GM23338 (cell line): ENCODE measurements around the gene NCR3LG1. TPM values are rescaled to one million over a fixed set of nuclear protein-coding genes. Genes with fewer than 3 reads are reported as not detected.

Experiments used
- ATAC-seq: fragments of 200-7000 bp; cut with Tn5 transposase; 3 replicates; pipeline ENCODE4 v1.9.1; 2020
- DNase-seq: peaks from one replicate; pipeline ENCODE4 v3.0.0-alpha.2; 2015; ENCODE audit warnings: low spot score
- H2AFZ ChIP-seq: fragments of 200-600 bp; sonication (generic); 2 replicates; pipeline ENCODE4 v1.8.0; 2016; ENCODE audit warnings: antibody characterized with exemption, mild to moderate bottlenecking, moderate library complexity
- H3F3A ChIP-seq: fragments of 200-600 bp; sonication (generic); replicated peaks from 2 replicates; pipeline ENCODE4 v1.8.0; 2017; ENCODE audit warnings: antibody characterized with exemption, mixed run types, low read depth
- H3K27ac ChIP-seq: fragments of 200-600 bp; sonication (generic); 2 replicates; pipeline ENCODE4 v1.6.1; 2016; ENCODE audit warnings: low read depth
- H3K27me3 ChIP-seq: fragments of 200-600 bp; sonication (generic); 2 replicates; pipeline ENCODE4 v1.8.0; 2016; ENCODE audit warnings: mild to moderate bottlenecking, mixed run types, moderate library complexity; ENCODE audit not compliant: insufficient read depth
- H3K36me3 ChIP-seq: fragments of 200-600 bp; sonication (generic); 2 replicates; pipeline ENCODE4 v1.8.0; 2016; ENCODE audit warnings: mild to moderate bottlenecking; ENCODE audit not compliant: insufficient read depth
- H3K4me1 ChIP-seq: fragments of 200-600 bp; sonication (generic); 2 replicates; pipeline ENCODE4 v1.8.0; 2016; ENCODE audit warnings: mild to moderate bottlenecking, moderate library complexity; ENCODE audit not compliant: insufficient read depth
- H3K4me2 ChIP-seq: fragments of 200-600 bp; sonication (generic); 2 replicates; pipeline ENCODE4 v1.7.1; 2017; ENCODE audit warnings: mixed run types
- H3K4me3 ChIP-seq: fragments of 200-600 bp; sonication (generic); 2 replicates; pipeline ENCODE4 v1.6.1; 2016; ENCODE audit warnings: mixed run types
- H3K79me2 ChIP-seq: fragments of 200-600 bp; sonication (generic); replicated peaks from 2 replicates; pipeline ENCODE4 v1.8.0; 2017; ENCODE audit warnings: mild to moderate bottlenecking; ENCODE audit not compliant: insufficient read depth
- H3K9me2 ChIP-seq: fragments of 200-600 bp; sonication (generic); 2 replicates; pipeline ENCODE4 v1.8.0; 2017; ENCODE audit not compliant: insufficient read depth
- H4K20me1 ChIP-seq: fragments of 200-600 bp; sonication (generic); replicated peaks from 2 replicates; pipeline ENCODE4 v1.8.0; 2017; ENCODE audit warnings: mild to moderate bottlenecking; ENCODE audit not compliant: insufficient read depth
- H3K27ac Mint-ChIP-seq: 2 replicates; pipeline ENCODE4 v1.8.0; 2020; ENCODE audit warnings: inconsistent platforms, mild to moderate bottlenecking, moderate library complexity, mixed read lengths
- H3K27me3 Mint-ChIP-seq: 3 replicates; pipeline ENCODE4 v1.8.0; 2022; ENCODE audit warnings: low read depth, mild to moderate bottlenecking, moderate library complexity, mixed read lengths, inconsistent platforms; ENCODE audit not compliant: insufficient read depth, poor library complexity
- H3K36me3 Mint-ChIP-seq: 3 replicates; pipeline ENCODE4 v1.8.0; 2021; ENCODE audit warnings: low read depth, mild to moderate bottlenecking, inconsistent platforms, moderate library complexity, mixed read lengths
- H3K4me1 Mint-ChIP-seq: 3 replicates; pipeline ENCODE4 v1.8.0; 2020; ENCODE audit warnings: mild to moderate bottlenecking, inconsistent platforms, mixed read lengths
- H3K4me3 Mint-ChIP-seq: 3 replicates; pipeline ENCODE4 v1.8.0; 2021; ENCODE audit warnings: moderate library complexity, mild to moderate bottlenecking, inconsistent platforms, mixed read lengths
- H3K9me3 Mint-ChIP-seq: 3 replicates; pipeline ENCODE4 v1.8.0; 2020; ENCODE audit warnings: moderate library complexity, mild to moderate bottlenecking, inconsistent platforms, mixed read lengths
- CREB1 ChIP-seq: fragments of 250-450 bp; sonication (Bioruptor Pico); IDR thresholded peaks from 2 replicates; pipeline ENCODE4 v1.5.0; 2020; ENCODE audit warnings: low read depth, mild to moderate bottlenecking, moderate library complexity
- CTCF ChIP-seq, 2 experiments: fragments of 200-600 bp in 1 of 2; sonication (generic) in 1 of 2; conservative IDR thresholded peaks; 2 replicates each; pipeline versions ENCODE4 v1.5.1 to v1.6.1; 2016 to 2017; ENCODE audit warnings: antibody characterized with exemption in 2 of 2, low read depth in 2 of 2, mild to moderate bottlenecking in 2 of 2, moderate library complexity in 1 of 2
- EZH2phosphoT487 ChIP-seq: fragments of 200-600 bp; sonication (generic); IDR thresholded peaks from one replicate; pipeline ENCODE4 v1.8.1; 2018; ENCODE audit warnings: antibody characterized with exemption; ENCODE audit not compliant: unreplicated experiment
- POLR2AphosphoS5 ChIP-seq: IDR thresholded peaks from 2 replicates; pipeline ENCODE4 v1.6.1; 2016; ENCODE audit warnings: antibody characterized with exemption, low read depth
- REST ChIP-seq: IDR thresholded peaks from one replicate; pipeline ENCODE4 v1.6.1; 2018; ENCODE audit warnings: antibody characterized with exemption; ENCODE audit not compliant: unreplicated experiment
- ZNF114 ChIP-seq: fragments of 250-450 bp; sonication (Bioruptor Pico); IDR thresholded peaks from 2 replicates; pipeline ENCODE4 v1.5.0; 2020; ENCODE audit warnings: mild to moderate bottlenecking, moderate library complexity
- ZNF331 ChIP-seq: fragments of 250-450 bp; sonication (Bioruptor Pico); IDR thresholded peaks from 2 replicates; pipeline ENCODE4 v1.5.0; 2020; ENCODE audit warnings: low read depth, mild to moderate bottlenecking, moderate library complexity
- ZNF462 ChIP-seq: fragments of 250-450 bp; sonication (Bioruptor Pico); IDR thresholded peaks from 2 replicates; pipeline ENCODE4 v1.5.0; 2020; ENCODE audit warnings: mild to moderate bottlenecking, moderate library complexity
- polyA plus RNA-seq: library from polyadenylated mRNA; unstranded; fragments of >200 nt; fragmentation: Nextera tagmentation; extraction: Ambion mirVana; gene quantifications from 2 replicates; pipeline ENCODE4 v1.2.1, GENCODE V29; 2016
- total RNA-seq: library from RNA; depleted of rRNA; stranded (reverse); fragments of >200 nt; shearing (Covaris generic); gene quantifications from 2 replicates; pipeline ENCODE4 v1.2.3, GENCODE V29; 2014

The NCR3LG1 gene
- total and polyA plus RNA-seq, 2 experiments from 2014 or later: 0.15 to 1.9 TPM

DNA sequence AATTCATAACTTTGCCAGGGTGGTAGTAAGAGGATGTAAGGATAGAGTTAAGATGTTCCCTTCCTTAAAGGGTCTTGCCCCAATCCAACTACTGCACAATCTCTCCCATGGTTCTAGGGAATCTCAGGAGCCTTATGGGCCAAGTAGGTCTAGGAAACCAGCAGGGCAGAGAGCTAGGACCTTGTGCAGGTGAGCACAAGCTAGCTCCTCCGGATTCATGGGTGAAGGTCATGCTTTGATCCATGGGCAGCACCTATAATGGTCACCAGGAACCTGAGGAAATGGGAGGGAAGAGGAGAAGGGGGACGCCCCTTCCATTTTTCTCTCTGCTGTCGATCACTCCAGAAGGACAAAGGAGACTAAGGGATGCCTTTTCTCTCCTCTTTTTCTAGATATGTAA, 20.0 kb downstream of the NCR3LG1 start (continued):
- no peak for TF ChIP-seq ZNF462 (CRISPR knock-in tag)
- no peak for TF ChIP-seq POLR2AphosphoS5
- TF ChIP-seq CREB1 (CRISPR knock-in tag): no peak
- no peak for TF ChIP-seq CTCF (conservative IDR thresholded peaks at IDR 0.05; ENCODE audit: low read depth in 2 of 2)
- TF ChIP-seq EZH2phosphoT487: no peak
- no peak for TF ChIP-seq ZNF331

- TF ChIP-seq REST (no peak), ZNF114 (CRISPR knock-in tag) (no peak), POLR2AphosphoS5 (no peak)
- H3K27me3 ChIP-seq: no peaks in the 10 kb centered on the region
- H3K36me3 ChIP-seq: peaks cover 5% of the 10 kb centered on the region; the same call in 1 of the 2 replicates
- no peak overlapping the region for H3K27ac ChIP-seq
- H3K36me3 Mint-ChIP-seq: peaks cover 51% of the 10 kb centered on the region
- no peaks in the 10 kb centered on the region for H3K79me2 ChIP-seq
- H2AFZ ChIP-seq: no peak overlapping the region
- H3K27ac Mint-ChIP-seq: no peak overlapping the region
- no peak for DNase-seq
- peaks cover 69% of the 10 kb centered on the region for H3K9me3 Mint-ChIP-seq
- no peaks in the 10 kb centered on the region for H3F3A ChIP-seq
- no peaks in the 10 kb centered on the region for H3K4me1 ChIP-seq
- ATAC-seq: no peak
- no peaks in the 10 kb centered on the region for H4K20me1 ChIP-seq
- peaks cover 9% of the 10 kb centered on the region for H3K27me3 Mint-ChIP-seq
- H3K4me3 ChIP-seq: no peak overlapping the region
- H3K4me3 Mint-ChIP-seq: no peak overlapping the region
- no peak overlapping the region for H3K4me2 ChIP-seq
- no peaks in the 10 kb centered on the region for H3K4me1 Mint-ChIP-seq
- H3K9me2 ChIP-seq: no peaks in the 10 kb centered on the region
Measured at GRCh38 chr11:17375547-17375946, 23.9 kb downstream of the NCR3LG1 start.
